ENCODE results near the gene FLNA.

Gene FLNA

GRCh38 chrX:154373340-154374306 lies 811 bp downstream of the FLNA start:
- peak; percentile 81 for DNase-seq

- DNase-seq = peak; percentile 69
Observed at GRCh38 chrX:154372612-154373022, 1.8 kb downstream of the FLNA start.

- DNase-seq = no peak
Observed at GRCh38 chrX:154371789-154372300, 2.6 kb downstream of the FLNA start.

- DNase-seq = peak; percentile 91
Observed at GRCh38 chrX:154371017-154371788, 3.2 kb downstream of the FLNA start.

- DNase-seq = no peak
Observed at GRCh38 chrX:154370300-154371016, 4.0 kb downstream of the FLNA start.

- peak; percentile 88 for DNase-seq
Observed at GRCh38 chrX:154369449-154370299, 4.8 kb downstream of the FLNA start.

GRCh38 chrX:154368630-154369448 lies 5.6 kb downstream of the FLNA start:
- peak; percentile 86 for DNase-seq

GRCh38 chrX:154367474-154368308 lies 6.7 kb downstream of the FLNA start:
- DNase-seq = no peak

- DNase-seq = no peak
Observed at GRCh38 chrX:154366666-154367055, 7.8 kb downstream of the FLNA start.

GRCh38 chrX:154365997-154366665 lies 8.3 kb downstream of the FLNA start:
- no peak for DNase-seq

GRCh38 chrX:154365052-154365600 lies 9.3 kb downstream of the FLNA start:
- no peak for DNase-seq

GRCh38 chrX:154363706-154364439 lies 10.6 kb downstream of the FLNA start:
- no peak for DNase-seq

- DNase-seq = no peak
Observed at GRCh38 chrX:154362085-154362742, 12.2 kb downstream of the FLNA start.

GRCh38 chrX:154360155-154360713 lies 14.2 kb downstream of the FLNA start:
- no peak for DNase-seq

- peak; percentile 0 for DNase-seq
Observed at GRCh38 chrX:154359362-154360154, 14.9 kb downstream of the FLNA start.

- peak; percentile 0 for DNase-seq
Observed at GRCh38 chrX:154358829-154359228, 15.6 kb downstream of the FLNA start.

- peak; percentile 0 for DNase-seq
Observed at GRCh38 chrX:154358011-154358410, 16.4 kb downstream of the FLNA start.
